ENCODE measurements around the gene SULF2.

GRCh38 chr20:47642118-47642517 lies 143.2 kb downstream of the SULF2 start:
- TF ChIP-seq CTCF (conservative IDR thresholded peaks at IDR 0.05; ENCODE audit: low read depth, low read length) = no peak
- TF ChIP-seq EZH2 (IDR thresholded peaks at IDR 0.05; ENCODE audit: borderline replicate concordance, low read depth, low read length, poor library complexity, severe bottlenecking) = no peak
